ENCODE results near the gene SUCLG2.

GRCh38 chr3:67376416-67376815 is 278.0 kb downstream of the SUCLG2 start:
- no peak for TF ChIP-seq CTCF (IDR thresholded peaks at IDR 0.05)
- no peak for TF ChIP-seq POLR2A (IDR thresholded peaks at IDR 0.05)
